ENCODE results near the gene CHD6.

GRCh38 chr20:41505184-41505583 lies 113.0 kb downstream of the CHD6 start:
- TF ChIP-seq ZBTB26 (tag by site-specific recombination; optimal IDR thresholded peaks at IDR 0.05) (no peak), ZNF785 (tag by site-specific recombination; IDR thresholded peaks at IDR 0.05) (no peak), ZFP41 (tag by site-specific recombination; IDR thresholded peaks at IDR 0.05; ENCODE audit: borderline replicate concordance) (no peak), ZNF571 (tag by site-specific recombination; IDR thresholded peaks at IDR 0.05) (no peak), CTCF (tag by site-specific recombination; IDR thresholded peaks at IDR 0.05) (no peak), ZNF560 (tag by site-specific recombination; IDR thresholded peaks at IDR 0.05; ENCODE audit: borderline replicate concordance) (no peak), ZSCAN30 (tag by site-specific recombination; IDR thresholded peaks at IDR 0.05) (no peak), ZXDB (tag by site-specific recombination; IDR thresholded peaks at IDR 0.05) (no peak), ZNF302 (tag by site-specific recombination; IDR thresholded peaks at IDR 0.05; ENCODE audit: low read depth) (no peak), FEZF1 (tag by site-specific recombination; IDR thresholded peaks at IDR 0.05) (no peak), ZNF76 (tag by site-specific recombination; IDR thresholded peaks at IDR 0.05; ENCODE audit: borderline replicate concordance, low read depth) (no peak), PRDM10 (tag by site-specific recombination; IDR thresholded peaks at IDR 0.05) (no peak), REST (tag by site-specific recombination; IDR thresholded peaks at IDR 0.05) (no peak), ZNF394 (tag by site-specific recombination; IDR thresholded peaks at IDR 0.05; ENCODE audit: borderline replicate concordance) (no peak)
